NB4 (cell line): ENCODE data around the gene NUDT2.

Source experiments
- CTCF ChIP-seq: IDR thresholded peaks from one replicate; pipeline ENCODE4 v1.5.1; 2012; ENCODE audit warnings: low read depth, low read length
- MYC ChIP-seq: IDR thresholded peaks from 2 replicates; pipeline ENCODE4 v1.6.1; 2011; ENCODE audit warnings: low read depth, low read length
- POLR2A ChIP-seq: IDR thresholded peaks from 2 replicates; pipeline ENCODE4 v1.6.1; 2011; ENCODE audit warnings: mild to moderate bottlenecking; ENCODE audit not compliant: insufficient read length; ENCODE audit errors: extremely low read depth
- TF ChIP-seq, protein P1 (sequence below): IDR thresholded peaks from 2 replicates; pipeline ENCODE4 v1.6.1; 2011; ENCODE audit warnings: low read depth, low read length

GRCh38 chr9:34370335-34370969 is 41.1 kb downstream of the NUDT2 start:
- TF ChIP-seq CTCF (no peak), POLR2A (no peak), MYC (no peak)
- TF ChIP-seq, protein P1, sequence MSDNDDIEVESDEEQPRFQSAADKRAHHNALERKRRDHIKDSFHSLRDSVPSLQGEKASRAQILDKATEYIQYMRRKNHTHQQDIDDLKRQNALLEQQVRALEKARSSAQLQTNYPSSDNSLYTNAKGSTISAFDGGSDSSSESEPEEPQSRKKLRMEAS = no peak
